ENCODE data around the gene TOMT.

The TOMT gene

GRCh38 chr11:72088076-72088808, 17.5 kb upstream of the TOMT start:
- peak; percentile 12 for DNase-seq

GRCh38 chr11:72091292-72091691, 14.4 kb upstream of the TOMT start:
- DNase-seq: peak; percentile 88

- DNase-seq: no peak
Measured at GRCh38 chr11:72098741-72099140, 7.0 kb upstream of the TOMT start.

GRCh38 chr11:72100009-72100408, 5.7 kb upstream of the TOMT start:
- no peak for DNase-seq

- peak; percentile 93 for DNase-seq
Measured at GRCh38 chr11:72100462-72100861, 5.3 kb upstream of the TOMT start.

- peak; percentile 64 for DNase-seq
Measured at GRCh38 chr11:72102162-72102561, 3.6 kb upstream of the TOMT start.

GRCh38 chr11:72102631-72102945, 3.1 kb upstream of the TOMT start:
- no peak for DNase-seq

GRCh38 chr11:72102946-72103753, 2.6 kb upstream of the TOMT start, which contains the start of gene LAMTOR1:
Gene LAMTOR1 (minus strand): TSS chr11:72103297. CDS start chr11:72103224, 73 bp downstream.
- peak; percentile 99 for DNase-seq

GRCh38 chr11:72103754-72104167, 2.0 kb upstream of the TOMT start:
- no peak for DNase-seq

- DNase-seq: no peak
Measured at GRCh38 chr11:72111300-72112142, 5.8 kb downstream of the TOMT start.

- DNase-seq: peak; percentile 100
Measured at GRCh38 chr11:72112143-72112977, 6.6 kb downstream of the TOMT start, which contains the start of gene ANAPC15. Gene ANAPC15 (minus strand): TSS chr11:72112695. CDS start chr11:72111276, 1,419 bp downstream.

GRCh38 chr11:72112978-72113808, 7.5 kb downstream of the TOMT start:
- no peak for DNase-seq

GRCh38 chr11:72114570-72114969, 8.8 kb downstream of the TOMT start:
- no peak for DNase-seq

GRCh38 chr11:72116019-72116755, 10.5 kb downstream of the TOMT start:
- no peak for DNase-seq

GRCh38 chr11:72119198-72119597, 13.5 kb downstream of the TOMT start:
- DNase-seq: peak; percentile 39

GRCh38 chr11:72120930-72121329, 15.2 kb downstream of the TOMT start:
- DNase-seq: no peak

GRCh38 chr11:72122607-72123006, 16.9 kb downstream of the TOMT start:
- DNase-seq: no peak

GRCh38 chr11:72123117-72123653, 17.5 kb downstream of the TOMT start:
- DNase-seq: no peak

- no peak for DNase-seq
Measured at GRCh38 chr11:72124046-72124445, 18.3 kb downstream of the TOMT start.

GRCh38 chr11:72125956-72126355, 20.2 kb downstream of the TOMT start:
- no peak for DNase-seq

All from MV-4-11 (cell line).